CD14-positive monocyte (primary cell): ENCODE results near the gene OLR1. TPM values are rescaled to one million over a fixed set of nuclear protein-coding genes. Genes with fewer than 3 reads are reported as not detected.

Experiments
- DNase-seq, 3 donors: peaks; one replicate each; pipeline ENCODE4 v3.0.0-alpha.2; 2011 to 2022
- H2AFZ ChIP-seq: 2 replicates; pipeline ENCODE4 v1.6.0; 2012; ENCODE audit warnings: mild to moderate bottlenecking, low read depth, low read length, inconsistent platforms; ENCODE audit not compliant: insufficient read depth, poor library complexity, severe bottlenecking
- H3K27ac ChIP-seq, 2 donors: 1 replicate in 1 of 2; 2 replicates in 1 of 2; pipeline ENCODE4 v1.5.1; 2012 to 2013; ENCODE audit warnings: low read length in 2 of 2, control low read depth in 1 of 2, inconsistent platforms in 1 of 2, low read depth in 1 of 2, mild to moderate bottlenecking in 1 of 2
- H3K27me3 ChIP-seq, 2 donors: one replicate each; pipeline versions ENCODE4 v1.6.0 to v1.6.1; 2011 to 2013; ENCODE audit warnings: low read length in 2 of 2; ENCODE audit not compliant: control insufficient read depth in 2 of 2, insufficient read depth in 2 of 2
- H3K36me3 ChIP-seq, 2 donors: replicated peaks in 1 of 2; 1 replicate in 1 of 2; 2 replicates in 1 of 2; pipeline versions ENCODE4 v1.5.1 to v1.6.1; 2012 to 2013; ENCODE audit warnings: low read length in 2 of 2, control low read depth in 1 of 2, inconsistent platforms in 1 of 2, mild to moderate bottlenecking in 1 of 2; ENCODE audit not compliant: insufficient read depth in 2 of 2, control insufficient read depth in 1 of 2
- H3K4me1 ChIP-seq, 2 donors: 1 replicate in 1 of 2; 2 replicates in 1 of 2; pipeline versions ENCODE4 v1.5.1 to v1.6.1; 2012 to 2013; ENCODE audit warnings: low read length in 2 of 2, control low read depth in 1 of 2, inconsistent platforms in 1 of 2, mild to moderate bottlenecking in 1 of 2, moderate library complexity in 1 of 2; ENCODE audit not compliant: insufficient read depth in 2 of 2, control insufficient read depth in 1 of 2
- H3K4me2 ChIP-seq: replicated peaks from 2 replicates; pipeline ENCODE3; 2012; ENCODE audit warnings: low read length, moderate library complexity, mild to moderate bottlenecking; ENCODE audit not compliant: poor library complexity, severe bottlenecking; ENCODE audit errors: extremely low read depth
- H3K4me3 ChIP-seq, 3 experiments: fragments of 200-600 bp in 1 of 3; sonication (generic) in 1 of 3; replicated peaks in 1 of 3; 1 replicate in 2 of 3; 2 replicates in 1 of 3; pipeline ENCODE4 v1.5.1; 2011 to 2013; ENCODE audit warnings: low read length in 3 of 3, mild to moderate bottlenecking in 3 of 3, control low read depth in 2 of 3, low read depth in 2 of 3, inconsistent platforms in 1 of 3, moderate library complexity in 1 of 3
- H3K79me2 ChIP-seq: 2 replicates; pipeline ENCODE4 v1.6.0; 2012; ENCODE audit warnings: mild to moderate bottlenecking, control low read depth, inconsistent platforms, low read length, moderate library complexity; ENCODE audit not compliant: insufficient read depth
- H3K9ac ChIP-seq: 2 replicates; pipeline ENCODE4 v1.6.0; 2017; ENCODE audit warnings: low read length, mild to moderate bottlenecking; ENCODE audit not compliant: insufficient read depth, poor library complexity, severe bottlenecking
- H3K9me3 ChIP-seq, 2 donors: replicated peaks in 1 of 2; 1 replicate in 1 of 2; 2 replicates in 1 of 2; pipeline versions ENCODE4 v1.5.1 to v1.6.1; 2012 to 2013; ENCODE audit warnings: low read length in 2 of 2, control low read depth in 1 of 2; ENCODE audit not compliant: control insufficient read depth in 1 of 2, insufficient read depth in 1 of 2
- H4K20me1 ChIP-seq: 2 replicates; pipeline ENCODE4 v1.6.0; 2012; ENCODE audit warnings: mild to moderate bottlenecking, low read length, control low read depth, moderate library complexity; ENCODE audit not compliant: insufficient read depth
- H3K27ac Mint-ChIP-seq, 7 donors: one replicate each; pipeline ENCODE4 v1.8.0; 2020; ENCODE audit warnings: mild to moderate bottlenecking in 7 of 7, mixed read lengths in 7 of 7, moderate library complexity in 6 of 7, inconsistent platforms in 2 of 7
- H3K27me3 Mint-ChIP-seq, 3 donors: one replicate each; pipeline ENCODE4 v1.8.0; 2021 to 2022; ENCODE audit warnings: low read depth in 3 of 3, mild to moderate bottlenecking in 3 of 3, mixed read lengths in 3 of 3, moderate library complexity in 3 of 3, inconsistent platforms in 1 of 3
- H3K36me3 Mint-ChIP-seq, 2 donors: one replicate each; pipeline ENCODE4 v1.8.0; 2020; ENCODE audit warnings: mixed read lengths in 2 of 2, inconsistent platforms in 1 of 2, mild to moderate bottlenecking in 1 of 2
- H3K4me1 Mint-ChIP-seq: one replicate; pipeline ENCODE4 v1.8.0; 2020; ENCODE audit warnings: mild to moderate bottlenecking, mixed read lengths
- H3K4me3 Mint-ChIP-seq, 2 donors: one replicate each; pipeline ENCODE4 v1.8.0; 2020; ENCODE audit warnings: mild to moderate bottlenecking in 2 of 2, mixed read lengths in 2 of 2, moderate library complexity in 1 of 2
- H3K9me3 Mint-ChIP-seq, 7 donors: one replicate each; pipeline ENCODE4 v1.8.0; 2020 to 2022; ENCODE audit warnings: mixed read lengths in 7 of 7, mild to moderate bottlenecking in 6 of 7, moderate library complexity in 6 of 7, inconsistent platforms in 2 of 7
- WGBS: methylation state at CpG from one replicate; pipeline ENCODE4 v1.1.5; 2013; ENCODE audit warnings: missing lambda C conversion rate; ENCODE audit not compliant: insufficient coverage; 5-methylcytosine and 5-hydroxymethylcytosine counted together
- intact Hi-C, 2 donors: fragments of 100-400 bp; cut with micrococcal nuclease; formaldehyde crosslinking; loops; one replicate each; pipeline versions ENCODE4 v1.15.0 to v1.15.1; 2023
- polyA plus RNA-seq, 3 donors: library from polyadenylated mRNA; depleted of rRNA in 1 of 3; unstranded in 2 of 3; stranded (reverse) in 1 of 3; fragments of 300-500 nt in 2 of 3; fragments of >200 nt in 1 of 3; fragmentation: Illumina TruSeq in 2 of 3; gene quantifications; 1 replicate in 2 of 3; 2 replicates in 1 of 3; pipeline ENCODE4 v1.2.3, GENCODE V29; 2012 to 2021
- TF ChIP-seq, protein P1 (sequence below): fragments of 200-600 bp; IDR thresholded peaks from one replicate; pipeline ENCODE4 v1.8.0; 2022; ENCODE audit warnings: antibody characterized with exemption, mild to moderate bottlenecking

The OLR1 gene
- polyA plus RNA-seq, 3 donors: 0.88 to 12.9 (median 0.99) TPM

GRCh38 chr12:10186299-10186698, 14.4 kb upstream of the OLR1 start:
- Histone ChIP-seq H3K4me2 (peak overlapping the region; percentile 56), H3K4me1 (peaks cover 54 to 57% of the 10 kb centered on the region in 2 donors), H3K9ac (peak overlapping the region; percentile 49), H3K36me3 (no peaks in the 10 kb centered on the region), H2AFZ (no peak overlapping the region), H3K27ac (peak overlapping the region; percentile 60 to 87), H4K20me1 (no peaks in the 10 kb centered on the region), H3K79me2 (no peaks in the 10 kb centered on the region), H3K27me3 (no peaks in the 10 kb centered on the region), H3K4me3 (peak overlapping the region in 1 of 3 experiments; percentile 53), H3K9me3 (no peaks in the 10 kb centered on the region)
- Mint-ChIP-seq H3K27me3 (peaks cover 0 to 1% (median 0%) of the 10 kb centered on the region in 3 donors), H3K9me3 (no peaks in the 10 kb centered on the region), H3K4me1 (peaks cover 64% of the 10 kb centered on the region), H3K27ac (peak overlapping the region; percentile 92 to 97 (median 93)), H3K4me3 (peak overlapping the region; percentile 51 to 66), H3K36me3 (no peaks in the 10 kb centered on the region)
- WGBS: 0% methylated on average over 7 of the region's 11 CpGs
- DNase-seq: peak; percentile 92 to 95 (median 93)
- TF ChIP-seq, protein P1, sequence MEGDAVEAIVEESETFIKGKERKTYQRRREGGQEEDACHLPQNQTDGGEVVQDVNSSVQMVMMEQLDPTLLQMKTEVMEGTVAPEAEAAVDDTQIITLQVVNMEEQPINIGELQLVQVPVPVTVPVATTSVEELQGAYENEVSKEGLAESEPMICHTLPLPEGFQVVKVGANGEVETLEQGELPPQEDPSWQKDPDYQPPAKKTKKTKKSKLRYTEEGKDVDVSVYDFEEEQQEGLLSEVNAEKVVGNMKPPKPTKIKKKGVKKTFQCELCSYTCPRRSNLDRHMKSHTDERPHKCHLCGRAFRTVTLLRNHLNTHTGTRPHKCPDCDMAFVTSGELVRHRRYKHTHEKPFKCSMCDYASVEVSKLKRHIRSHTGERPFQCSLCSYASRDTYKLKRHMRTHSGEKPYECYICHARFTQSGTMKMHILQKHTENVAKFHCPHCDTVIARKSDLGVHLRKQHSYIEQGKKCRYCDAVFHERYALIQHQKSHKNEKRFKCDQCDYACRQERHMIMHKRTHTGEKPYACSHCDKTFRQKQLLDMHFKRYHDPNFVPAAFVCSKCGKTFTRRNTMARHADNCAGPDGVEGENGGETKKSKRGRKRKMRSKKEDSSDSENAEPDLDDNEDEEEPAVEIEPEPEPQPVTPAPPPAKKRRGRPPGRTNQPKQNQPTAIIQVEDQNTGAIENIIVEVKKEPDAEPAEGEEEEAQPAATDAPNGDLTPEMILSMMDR: no peak
- intact Hi-C loops: no loop called here

GRCh38 chr12:10184261-10184843, 12.4 kb upstream of the OLR1 start:
- TF ChIP-seq, protein P1: no peak
- peak overlapping the region; percentile 90 to 99 (median 97) for H3K27ac Mint-ChIP-seq
- intact Hi-C loops: no loop called here

More at GRCh38 chr12:10184261-10184843, 12.4 kb upstream of the OLR1 start:
- no peaks in the 10 kb centered on the region for H3K27me3 ChIP-seq
- no peaks in the 10 kb centered on the region for H4K20me1 ChIP-seq
- peak overlapping the region; percentile 61 for H3K9ac ChIP-seq
- no peaks in the 10 kb centered on the region for H3K36me3 ChIP-seq
- Mint-ChIP-seq H3K36me3 (no peaks in the 10 kb centered on the region), H3K4me3 (peak overlapping the region; percentile 59 to 77), H3K27me3 (peaks cover 0 to 1% (median 0%) of the 10 kb centered on the region in 3 donors), H3K4me1 (peaks cover 57% of the 10 kb centered on the region), H3K9me3 (no peaks in the 10 kb centered on the region)
- peak overlapping the region; percentile 84 to 87 for H3K27ac ChIP-seq
- WGBS: no CpG with 5 or more reads among the region's 7 CpGs
- no peaks in the 10 kb centered on the region for H3K79me2 ChIP-seq
- DNase-seq: peak; percentile 71 to 86 (median 72)
- H2AFZ ChIP-seq: no peak overlapping the region
- H3K9me3 ChIP-seq: no peaks in the 10 kb centered on the region
- peak overlapping the region in 2 of 3 experiments; percentile 24 to 50 for H3K4me3 ChIP-seq
- peak overlapping the region; percentile 52 for H3K4me2 ChIP-seq
- peaks cover 54 to 57% of the 10 kb centered on the region in 2 donors for H3K4me1 ChIP-seq
